Tibial nerve (tissue), 4 donors: ENCODE results near the gene HOXA3. TPM values are rescaled to one million over a fixed set of nuclear protein-coding genes. Genes with fewer than 3 reads are reported as not detected.

Source experiments
- DNase-seq, 2 donors: peaks; one replicate each; pipeline ENCODE4 v3.0.0-alpha.2; 2019; ENCODE audit warnings: low spot score in 2 of 2
- H3K27ac ChIP-seq, 4 donors: fragments of 200-600 bp; sonication (generic) in 3 of 4; one replicate each; pipeline ENCODE4 v1.5.1; 2017 to 2019; ENCODE audit warnings: mild to moderate bottlenecking in 1 of 4
- H3K27me3 ChIP-seq, 2 donors: fragments of 200-600 bp; sonication (generic) in 1 of 2; one replicate each; pipeline versions ENCODE4 v1.5.1 to v1.6.0; 2017 to 2019
- H3K36me3 ChIP-seq, 3 donors: fragments of 200-600 bp; sonication (generic); one replicate each; pipeline ENCODE4 v1.5.1; 2018 to 2019
- H3K4me1 ChIP-seq, 4 donors: fragments of 200-600 bp; sonication (generic) in 3 of 4; one replicate each; pipeline ENCODE4 v1.5.1; 2017 to 2019
- H3K4me3 ChIP-seq, 4 donors: fragments of 200-600 bp; sonication (generic) in 3 of 4; one replicate each; pipeline ENCODE4 v1.5.1; 2017 to 2019; ENCODE audit warnings: mild to moderate bottlenecking in 1 of 4, moderate library complexity in 1 of 4
- H3K9me3 ChIP-seq, 4 donors: fragments of 200-600 bp; sonication (generic) in 3 of 4; one replicate each; pipeline ENCODE4 v1.5.1; 2017 to 2019
- CTCF ChIP-seq, 5 experiments: fragments of 200-600 bp in 3 of 5; fragments of 450-650 bp in 2 of 5; sonication (generic) in 3 of 5; IDR thresholded peaks; one replicate each; pipeline ENCODE4 v1.5.1; 2016 to 2019; ENCODE audit warnings: antibody characterized with exemption in 5 of 5, mild to moderate bottlenecking in 3 of 5, moderate library complexity in 2 of 5
- EP300 ChIP-seq, 2 donors: sonication (generic); formaldehyde crosslinking; IDR thresholded peaks; one replicate each; pipeline ENCODE4 v1.6.1; 2017; ENCODE audit warnings: antibody characterized with exemption in 2 of 2, mild to moderate bottlenecking in 1 of 2
- POLR2A ChIP-seq, 2 donors: fragments of 450-650 bp; IDR thresholded peaks; one replicate each; pipeline ENCODE4 v1.6.1; 2017; ENCODE audit warnings: antibody characterized with exemption in 2 of 2, mild to moderate bottlenecking in 2 of 2, moderate library complexity in 2 of 2
- WGBS, 2 donors: methylation state at CpG; one replicate each; pipeline ENCODE4 v1.1.5; 2018; 5-methylcytosine and 5-hydroxymethylcytosine counted together
- total RNA-seq, 4 donors: library from RNA; depleted of rRNA; stranded (reverse); fragments of >200 nt; gene quantifications; one replicate each; pipeline ENCODE4 v1.1.0, GENCODE V29; 2016

The HOXA3 gene
- total RNA-seq, 4 donors from 2014 or later, result 7.0 to 18.8 (median 8.7) TPM

GRCh38 chr7:27175626-27176523 is 23.5 kb upstream of the HOXA3 start:
- TF ChIP-seq POLR2A (IDR thresholded peaks at IDR 0.05), result no peak
- WGBS, 2 donors, result 54 to 71% methylated on average over 36 to 40 of the region's 40 CpGs
- no peaks in the 10 kb centered on the region for H3K9me3 ChIP-seq
- peak overlapping the region in 3 of 4 donors; percentile 5 to 88 (median 80) for H3K27ac ChIP-seq
- DNase-seq, result peak in 1 of 2 donors; percentile 16
- peaks cover 0 to 93% of the 10 kb centered on the region in 2 donors for H3K27me3 ChIP-seq
- H3K36me3 ChIP-seq, result no peaks in the 10 kb centered on the region
- H3K4me3 ChIP-seq, result peak overlapping the region in 2 of 4 donors; percentile 5 to 29
- H3K4me1 ChIP-seq, result peaks cover 0 to 44% (median 9%) of the 10 kb centered on the region in 4 donors

GRCh38 chr7:27174874-27175625 is 22.7 kb upstream of the HOXA3 start:
- WGBS, 2 donors, result 56 to 82% methylated on average over 11 to 12 of the region's 12 CpGs
- H3K4me3 ChIP-seq, result peak overlapping the region in 2 of 4 donors; percentile 5 to 74
- peaks cover 0 to 93% of the 10 kb centered on the region in 2 donors for H3K27me3 ChIP-seq
- peaks cover 0 to 45% (median 8%) of the 10 kb centered on the region in 4 donors for H3K4me1 ChIP-seq
- DNase-seq, result peak in 1 of 2 donors; percentile 32
- peak overlapping the region; percentile 11 to 88 (median 84) for H3K27ac ChIP-seq
- TF ChIP-seq EP300 (IDR thresholded peaks at IDR 0.05) (no peak), POLR2A (IDR thresholded peaks at IDR 0.05) (no peak), CTCF (IDR thresholded peaks at IDR 0.05) (no peak)
- H3K36me3 ChIP-seq, result no peaks in the 10 kb centered on the region
- no peaks in the 10 kb centered on the region for H3K9me3 ChIP-seq

- peak in 1 of 2 donors; percentile 61 for DNase-seq
These were observed 21.8 kb upstream of the HOXA3 start, which contains the start of gene HOXA10 for GRCh38 chr7:27173956-27174873. Gene HOXA10 (minus strand): TSS chr7:27174320. CDS start chr7:27174306, 14 bp downstream.

GRCh38 chr7:27173511-27173955 is 21.1 kb upstream of the HOXA3 start:
- peak overlapping the region; percentile 54 to 74 (median 64) for H3K4me3 ChIP-seq
- no peaks in the 10 kb centered on the region for H3K36me3 ChIP-seq
- 0 to 2% methylated on average over 6 to 22 of the region's 59 CpGs for WGBS, 2 donors
- peaks cover 0 to 48% (median 8%) of the 10 kb centered on the region in 4 donors for H3K4me1 ChIP-seq
- peak overlapping the region; percentile 80 to 88 (median 84) for H3K27ac ChIP-seq
- no peaks in the 10 kb centered on the region for H3K9me3 ChIP-seq
- TF ChIP-seq CTCF (IDR thresholded peaks at IDR 0.05) (no peak), EP300 (IDR thresholded peaks at IDR 0.05) (no peak), POLR2A (IDR thresholded peaks at IDR 0.05) (no peak)
- peaks cover 0 to 93% of the 10 kb centered on the region in 2 donors for H3K27me3 ChIP-seq
- peak in 1 of 2 donors; percentile 12 for DNase-seq

More at GRCh38 chr7:27173956-27174873, 21.8 kb upstream of the HOXA3 start, which contains the start of gene HOXA10:
- no peaks in the 10 kb centered on the region for H3K9me3 ChIP-seq
- peak within 1 kb of the TSS; percentile 80 to 88 (median 84) for H3K27ac ChIP-seq
- WGBS, 2 donors, result 12% methylated on average over 37 of the region's 82 CpGs
- no peaks in the 10 kb centered on the region for H3K36me3 ChIP-seq
- peaks cover 0 to 45% (median 8%) of the 10 kb centered on the region in 4 donors for H3K4me1 ChIP-seq
- peaks cover 0 to 93% of the 10 kb centered on the region in 2 donors for H3K27me3 ChIP-seq
- peak within 1 kb of the TSS; percentile 54 to 74 (median 64) for H3K4me3 ChIP-seq
- TF ChIP-seq EP300 (IDR thresholded peaks at IDR 0.05) (peak in 1 of 2 donors; percentile 36), POLR2A (IDR thresholded peaks at IDR 0.05) (peak in 1 of 2 donors; percentile 26), CTCF (IDR thresholded peaks at IDR 0.05) (no peak)
